Thoracic aorta (tissue), 2 donors: ENCODE data around the gene ATPAF1. TPM values are rescaled to one million over a fixed set of nuclear protein-coding genes. Genes with fewer than 3 reads are reported as not detected.
A peak's percentile ranks its signal among the peaks of the same experiment; 100 is the strongest.

ENCODE experiments used
- ATAC-seq: fragments of 150-250 bp; one replicate; pipeline ENCODE4 v1.8.0; 2017; ENCODE audit warnings: low read depth; ENCODE audit not compliant: insufficient number of reproducible peaks, low FRiP score
- DNase-seq: peaks from one replicate; pipeline ENCODE4 v3.0.0-alpha.2; 2020; ENCODE audit warnings: low spot score
- H3K27ac ChIP-seq, 2 donors: fragments of 200-600 bp; sonication (generic); 1 replicate in 1 of 2; 2 replicates in 1 of 2; pipeline ENCODE4 v1.5.1; 2016; ENCODE audit warnings: mild to moderate bottlenecking in 2 of 2, moderate library complexity in 2 of 2
- H3K27me3 ChIP-seq: fragments of 200-600 bp; sonication (generic); replicated peaks from 2 replicates; pipeline ENCODE4 v1.6.0; 2016; ENCODE audit warnings: mild to moderate bottlenecking; ENCODE audit not compliant: insufficient read depth
- H3K36me3 ChIP-seq: fragments of 200-600 bp; sonication (generic); one replicate; pipeline ENCODE4 v1.5.1; 2016
- H3K4me1 ChIP-seq, 2 donors: fragments of 200-600 bp; sonication (generic); 1 replicate in 1 of 2; 2 replicates in 1 of 2; pipeline versions ENCODE4 v1.5.1 to v1.6.0; 2016; ENCODE audit warnings: low read depth in 2 of 2, mild to moderate bottlenecking in 1 of 2; ENCODE audit not compliant: control insufficient read depth in 1 of 2
- H3K4me3 ChIP-seq: fragments of 200-600 bp; sonication (generic); 2 replicates; pipeline ENCODE4 v1.5.1; 2016; ENCODE audit warnings: mild to moderate bottlenecking
- H3K9me3 ChIP-seq: fragments of 200-600 bp; sonication (generic); 2 replicates; pipeline ENCODE4 v1.5.1; 2016
- CTCF ChIP-seq: fragments of 200-600 bp; sonication (generic); IDR thresholded peaks from one replicate; pipeline ENCODE4 v1.5.1; 2019; ENCODE audit warnings: antibody characterized with exemption
- total RNA-seq, 2 donors: library from RNA; depleted of rRNA; stranded (reverse); fragments of >200 nt; gene quantifications; one replicate each; pipeline versions ENCODE4 v1.1.0 to v1.2.3, GENCODE V29; 2016

ATPAF1 gene
- total RNA-seq, 2 donors from 2014 or later = 38.5 to 55.6 TPM

- H3K4me3 ChIP-seq = no peak overlapping the region
- no peak for DNase-seq
- TF ChIP-seq CTCF = no peak
- peaks cover 28% of the 10 kb centered on the region for H3K36me3 ChIP-seq
- H3K9me3 ChIP-seq = no peaks in the 10 kb centered on the region
- H3K27ac ChIP-seq = no peak overlapping the region
- no peaks in the 10 kb centered on the region for H3K27me3 ChIP-seq
- H3K4me1 ChIP-seq = no peaks in the 10 kb centered on the region
- no peak for ATAC-seq
Measured at GRCh38 chr1:46630719-46631118, 37.4 kb downstream of the ATPAF1 start.

- Histone ChIP-seq H3K27ac (no peak overlapping the region), H3K36me3 (no peaks in the 10 kb centered on the region), H3K9me3 (no peaks in the 10 kb centered on the region), H3K4me1 (peaks cover 0 to 6% of the 10 kb centered on the region in 2 donors), H3K4me3 (no peak overlapping the region), H3K27me3 (no peaks in the 10 kb centered on the region)
- TF ChIP-seq CTCF = no peak
- DNase-seq (no peak), ATAC-seq (no peak)
Measured at GRCh38 chr1:46623743-46624644, 44.2 kb downstream of the ATPAF1 start.

GRCh38 chr1:46622344-46622743 is 45.8 kb downstream of the ATPAF1 start:
- Histone ChIP-seq H3K27ac (no peak overlapping the region), H3K4me3 (no peak overlapping the region), H3K27me3 (no peaks in the 10 kb centered on the region), H3K36me3 (no peaks in the 10 kb centered on the region), H3K4me1 (peaks cover 0 to 6% of the 10 kb centered on the region in 2 donors), H3K9me3 (no peaks in the 10 kb centered on the region)
- peak; percentile 21 for TF ChIP-seq CTCF
- ATAC-seq = no peak
- DNase-seq = no peak

GRCh38 chr1:46621930-46622329 is 46.2 kb downstream of the ATPAF1 start:
- Histone ChIP-seq H3K36me3 (no peaks in the 10 kb centered on the region), H3K9me3 (no peaks in the 10 kb centered on the region), H3K4me3 (no peak overlapping the region), H3K27me3 (no peaks in the 10 kb centered on the region), H3K4me1 (peaks cover 0 to 6% of the 10 kb centered on the region in 2 donors), H3K27ac (no peak overlapping the region)
- ATAC-seq (no peak), DNase-seq (no peak)
- TF ChIP-seq CTCF = no peak

- no peak for TF ChIP-seq CTCF
- no peak for ATAC-seq
- no peak for DNase-seq
- Histone ChIP-seq H3K4me1 (peaks cover 8 to 20% of the 10 kb centered on the region in 2 donors), H3K9me3 (no peaks in the 10 kb centered on the region), H3K27ac (no peak overlapping the region), H3K4me3 (no peak overlapping the region), H3K36me3 (no peaks in the 10 kb centered on the region), H3K27me3 (no peaks in the 10 kb centered on the region)
Measured at GRCh38 chr1:46619656-46620258, 48.4 kb downstream of the ATPAF1 start.
